ENCODE data around the gene SREK1. TPM values are rescaled to one million over a fixed set of nuclear protein-coding genes. Genes with fewer than 3 reads are reported as not detected.

SREK1 gene
- total and polyA plus RNA-seq, 9 of the 15 experiments (the other 6 are each of a cell fraction or from before 2014, with no cell fraction given): 40.8 to 128 (median 81.9) TPM

GRCh38 chr5:66230551-66230950 lies 86.5 kb downstream of the SREK1 start:
- Histone ChIP-seq H3K27me3 (ENCODE audit: control insufficient read depth in 2 of 2, insufficient read depth in 2 of 2, low read length in 2 of 2) (peaks cover 15 to 24% of the 10 kb centered on the region in 2 experiments), H4K20me1 (replicated peaks; ENCODE audit: control insufficient read depth, insufficient read depth, low read length) (no peaks in the 10 kb centered on the region), H3K4me2 (ENCODE audit: insufficient read depth, low read length) (no peak overlapping the region), H3K9me3 (replicated peaks; ENCODE audit: control insufficient read depth, insufficient read depth, low read depth, low read length) (no peaks in the 10 kb centered on the region), H3K27ac (ENCODE audit: extremely low read depth, low read depth, low read length) (no peak overlapping the region), H3K9me1 (ENCODE audit: control insufficient read depth, insufficient read depth, low read length) (no peaks in the 10 kb centered on the region), H3K36me3 (ENCODE audit: control insufficient read depth, insufficient read depth, low read length) (no peaks in the 10 kb centered on the region), H3K4me1 (replicated peaks in 1 of 2; ENCODE audit: control insufficient read depth in 2 of 2, insufficient read depth in 2 of 2, low read length in 2 of 2) (no peaks in the 10 kb centered on the region), H3K79me2 (ENCODE audit: control insufficient read depth, insufficient read depth, low read length) (no peaks in the 10 kb centered on the region), H2AFZ (ENCODE audit: low read depth, low read length) (no peak overlapping the region), H3K9ac (ENCODE audit: insufficient read depth in 1 of 2, low read depth in 2 of 2, low read length in 2 of 2) (no peak overlapping the region), H3K4me3 (no peak overlapping the region)
- TF ChIP-seq RREB1 (CRISPR knock-in tag; IDR thresholded peaks at IDR 0.05) (no peak), RFX1 (IDR thresholded peaks at IDR 0.05) (peak; percentile 54), FOXJ3 (CRISPR knock-in tag; IDR thresholded peaks at IDR 0.05) (0 out of 2 replicates have a peak, but pooled peaks have one; percentile 32)
- POLR2A ChIA-PET: no interaction called here
- ATAC-seq: no peak
- no TSS peak for BruUV-seq (replicated peaks)
- intact Hi-C loops (cut with micrococcal nuclease): no loop called here
- 0% methylated on average over 1 of the region's 1 CpG for WGBS (ENCODE audit: insufficient coverage, low coverage, missing lambda C conversion rate)
- DNase-seq (ENCODE audit: extremely low read depth in 1 of 4, low spot score in 3 of 4): no peak
- in situ Hi-C loops (cut with MboI): no loop called here
- no peak for FAIRE-seq
- CTCF ChIA-PET (ENCODE audit: low intra/inter-chr PET ratio): interaction anchor here (0.6 kb wide), 1 partner anchor 71 kb away, joined by 5 read pairs; no protein-coding TSS in a partner anchor
